Adrenal gland (tissue), 5 donors: Measurements from ENCODE around the gene LAMB1.

Experiments used
- CTCF ChIP-seq, 6 experiments: fragments of 450-650 bp in 4 of 6; fragments of 200-600 bp in 2 of 6; sonication (generic) in 1 of 6; IDR thresholded peaks; 1 replicate in 5 of 6; 2 replicates in 1 of 6; pipeline versions ENCODE4 v1.5.1 to v1.8.0; 2016 to 2021; ENCODE audit warnings: antibody characterized with exemption in 6 of 6, mild to moderate bottlenecking in 2 of 6, moderate library complexity in 1 of 6
- POLR2A ChIP-seq, 2 donors: fragments of 450-650 bp; IDR thresholded peaks; one replicate each; pipeline ENCODE4 v1.6.1; 2017; ENCODE audit warnings: antibody characterized with exemption in 2 of 2, mild to moderate bottlenecking in 2 of 2, moderate library complexity in 1 of 2
- donor health status: DM: no; HTN: no; CAD: no.

DNA sequence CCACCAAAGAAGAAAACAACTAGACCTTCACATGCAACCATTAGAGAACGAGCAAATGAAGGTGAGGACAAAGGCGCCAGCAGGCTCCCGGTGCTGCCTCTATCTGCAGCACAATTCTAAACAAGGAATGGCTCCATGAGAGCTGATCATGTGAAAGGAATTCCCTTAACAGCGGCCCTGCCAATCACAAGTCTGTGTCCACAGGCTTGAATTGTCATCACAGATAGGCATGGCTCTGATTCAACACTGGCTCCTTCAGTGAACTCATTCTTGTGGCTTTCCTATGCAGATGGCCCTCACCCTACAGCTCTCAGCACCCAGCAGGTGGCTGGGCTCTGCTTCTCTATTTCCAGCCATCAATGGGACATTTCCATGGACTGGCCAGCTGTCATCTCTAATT is 36.2 kb downstream of the LAMB1 start:
- TF ChIP-seq CTCF (IDR thresholded peaks at IDR 0.05) (no peak), POLR2A (IDR thresholded peaks at IDR 0.05) (no peak)
